ENCODE measurements around the gene LAMB3.

- TF ChIP-seq, protein P1, sequence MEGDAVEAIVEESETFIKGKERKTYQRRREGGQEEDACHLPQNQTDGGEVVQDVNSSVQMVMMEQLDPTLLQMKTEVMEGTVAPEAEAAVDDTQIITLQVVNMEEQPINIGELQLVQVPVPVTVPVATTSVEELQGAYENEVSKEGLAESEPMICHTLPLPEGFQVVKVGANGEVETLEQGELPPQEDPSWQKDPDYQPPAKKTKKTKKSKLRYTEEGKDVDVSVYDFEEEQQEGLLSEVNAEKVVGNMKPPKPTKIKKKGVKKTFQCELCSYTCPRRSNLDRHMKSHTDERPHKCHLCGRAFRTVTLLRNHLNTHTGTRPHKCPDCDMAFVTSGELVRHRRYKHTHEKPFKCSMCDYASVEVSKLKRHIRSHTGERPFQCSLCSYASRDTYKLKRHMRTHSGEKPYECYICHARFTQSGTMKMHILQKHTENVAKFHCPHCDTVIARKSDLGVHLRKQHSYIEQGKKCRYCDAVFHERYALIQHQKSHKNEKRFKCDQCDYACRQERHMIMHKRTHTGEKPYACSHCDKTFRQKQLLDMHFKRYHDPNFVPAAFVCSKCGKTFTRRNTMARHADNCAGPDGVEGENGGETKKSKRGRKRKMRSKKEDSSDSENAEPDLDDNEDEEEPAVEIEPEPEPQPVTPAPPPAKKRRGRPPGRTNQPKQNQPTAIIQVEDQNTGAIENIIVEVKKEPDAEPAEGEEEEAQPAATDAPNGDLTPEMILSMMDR (IDR thresholded peaks at IDR 0.05), result no peak
- no peak for TF ChIP-seq POLR2A (IDR thresholded peaks at IDR 0.05)
These were observed 18.1 kb downstream of the LAMB3 start for GRCh38 chr1:209634005-209634737.

All from testis (tissue), 2 donors.